ENCODE results near the gene TRAPPC11. TPM values are rescaled to one million over a fixed set of nuclear protein-coding genes. Genes with fewer than 3 reads are reported as not detected.
A peak's percentile ranks its signal among the peaks of the same experiment; 100 is the strongest.

TRAPPC11 gene
- total RNA-seq, 1 donor from 2014 or later, result 54.3 TPM

- Mint-ChIP-seq H3K4me3 (ENCODE audit: low read depth) (no peak overlapping the region), H3K36me3 (ENCODE audit: insufficient read depth) (peaks cover 3% of the 10 kb centered on the region), H3K9me3 (ENCODE audit: low read depth) (no peaks in the 10 kb centered on the region), H3K27ac (no peak overlapping the region), H3K4me1 (ENCODE audit: low read depth) (peaks cover 21% of the 10 kb centered on the region), H3K27me3 (no peaks in the 10 kb centered on the region)
- TF ChIP-seq CTCF (IDR thresholded peaks at IDR 0.05; ENCODE audit: unreplicated experiment), result no peak
- DNase-seq (ENCODE audit: low spot score, unreplicated experiment), result no peak
Measured at GRCh38 chr4:183637461-183637860, 21.6 kb upstream of the TRAPPC11 start.

GRCh38 chr4:183638436-183638835 lies 20.7 kb upstream of the TRAPPC11 start:
- Mint-ChIP-seq H3K27ac (no peak overlapping the region), H3K27me3 (no peaks in the 10 kb centered on the region), H3K4me3 (ENCODE audit: low read depth) (no peak overlapping the region), H3K36me3 (ENCODE audit: insufficient read depth) (peaks cover 4% of the 10 kb centered on the region), H3K9me3 (ENCODE audit: low read depth) (no peaks in the 10 kb centered on the region), H3K4me1 (ENCODE audit: low read depth) (peaks cover 21% of the 10 kb centered on the region)
- no peak for DNase-seq (ENCODE audit: low spot score, unreplicated experiment)
- TF ChIP-seq CTCF (IDR thresholded peaks at IDR 0.05; ENCODE audit: unreplicated experiment), result no peak

- Mint-ChIP-seq H3K4me1 (ENCODE audit: low read depth) (peaks cover 19% of the 10 kb centered on the region), H3K9me3 (ENCODE audit: low read depth) (no peaks in the 10 kb centered on the region), H3K36me3 (ENCODE audit: insufficient read depth) (peaks cover 9% of the 10 kb centered on the region), H3K27me3 (no peaks in the 10 kb centered on the region), H3K27ac (no peak overlapping the region), H3K4me3 (ENCODE audit: low read depth) (no peak overlapping the region)
- no peak for TF ChIP-seq CTCF (IDR thresholded peaks at IDR 0.05; ENCODE audit: unreplicated experiment)
- no peak for DNase-seq (ENCODE audit: low spot score, unreplicated experiment)
Measured at GRCh38 chr4:183639291-183639690, 19.8 kb upstream of the TRAPPC11 start.

- no peak for TF ChIP-seq CTCF (IDR thresholded peaks at IDR 0.05; ENCODE audit: unreplicated experiment)
- H3K4me3 Mint-ChIP-seq (ENCODE audit: low read depth), result no peak overlapping the region
- no peak for DNase-seq (ENCODE audit: low spot score, unreplicated experiment)
- no peaks in the 10 kb centered on the region for H3K4me1 Mint-ChIP-seq (ENCODE audit: low read depth)
- no peaks in the 10 kb centered on the region for H3K27me3 Mint-ChIP-seq
- no peaks in the 10 kb centered on the region for H3K9me3 Mint-ChIP-seq (ENCODE audit: low read depth)
- H3K27ac Mint-ChIP-seq, result no peak overlapping the region
- H3K36me3 Mint-ChIP-seq (ENCODE audit: insufficient read depth), result peaks cover 13% of the 10 kb centered on the region
Measured at GRCh38 chr4:183645326-183645725, 13.8 kb upstream of the TRAPPC11 start.

- Mint-ChIP-seq H3K27ac (no peak overlapping the region), H3K4me1 (ENCODE audit: low read depth) (peaks cover 18% of the 10 kb centered on the region), H3K9me3 (ENCODE audit: low read depth) (no peaks in the 10 kb centered on the region), H3K27me3 (no peaks in the 10 kb centered on the region), H3K4me3 (ENCODE audit: low read depth) (peak overlapping the region; percentile 81), H3K36me3 (ENCODE audit: insufficient read depth) (peaks cover 8% of the 10 kb centered on the region)
- no peak for DNase-seq (ENCODE audit: low spot score, unreplicated experiment)
- TF ChIP-seq CTCF (IDR thresholded peaks at IDR 0.05; ENCODE audit: unreplicated experiment), result no peak
Measured at GRCh38 chr4:183657564-183657963, 1.5 kb upstream of the TRAPPC11 start.

Measured in progenitor cell of endocrine pancreas (in vitro differentiated cells).